Measurements from ENCODE around the gene SIDT2.

SIDT2 gene

GRCh38 chr11:117219455-117219854 lies 40.9 kb downstream of the SIDT2 start:
- TF ChIP-seq ZFX (IDR thresholded peaks at IDR 0.05) (no peak), CTCF (conservative IDR thresholded peaks at IDR 0.05) (no peak)

DNA sequence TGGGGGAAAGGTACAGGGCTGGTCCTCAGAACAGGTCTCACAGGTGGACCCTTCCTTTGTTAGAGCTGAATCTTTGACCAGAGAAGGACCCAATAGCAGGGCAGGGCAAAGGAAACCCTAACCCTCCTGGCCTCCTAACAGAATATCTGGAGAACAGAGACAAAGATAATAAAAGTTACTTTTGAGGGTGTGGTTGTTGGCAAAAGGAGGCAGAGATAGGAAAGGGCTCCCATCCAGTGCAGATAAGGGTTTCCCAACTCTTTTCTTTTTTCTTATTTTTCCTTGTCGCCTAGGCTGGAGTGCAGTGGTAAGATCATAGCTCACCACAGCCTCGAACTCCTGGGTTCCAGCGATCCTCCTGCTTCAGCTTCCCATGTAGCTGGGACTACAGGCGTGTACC lies 41.5 kb downstream of the SIDT2 start:
- H3K27ac ChIP-seq: peak overlapping the region; percentile 91
- TF ChIP-seq ZFX (IDR thresholded peaks at IDR 0.05): no peak
- TF ChIP-seq CTCF (conservative IDR thresholded peaks at IDR 0.05): no peak

More at GRCh38 chr11:117219455-117219854, 40.9 kb downstream of the SIDT2 start:
- H3K27ac ChIP-seq: no peak overlapping the region

DNA sequence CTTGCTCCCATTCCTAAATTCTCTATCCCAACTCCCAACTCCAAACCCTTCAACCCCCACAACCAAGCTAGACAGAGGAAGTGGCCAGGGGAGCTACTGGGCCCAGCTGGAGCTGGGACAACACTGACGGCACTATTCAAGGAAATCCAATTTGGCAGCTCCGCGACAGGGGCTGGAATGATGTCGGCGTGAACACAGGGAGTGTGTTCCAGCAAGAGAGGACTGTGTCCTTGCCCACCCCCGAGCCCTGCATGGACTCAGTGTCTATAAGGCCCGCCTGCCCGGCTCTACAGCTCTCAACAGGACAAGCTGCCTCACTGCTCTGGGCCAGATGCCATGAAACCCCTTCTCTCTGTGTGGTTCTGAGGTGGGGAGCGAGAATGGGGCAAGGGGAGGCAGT lies 42.0 kb downstream of the SIDT2 start:
- H3K27ac ChIP-seq: peak overlapping the region; percentile 91
- no peak for TF ChIP-seq ZFX (IDR thresholded peaks at IDR 0.05)
- TF ChIP-seq CTCF (conservative IDR thresholded peaks at IDR 0.05): no peak

- H3K27ac ChIP-seq: peak overlapping the region; percentile 91
- TF ChIP-seq ZFX (IDR thresholded peaks at IDR 0.05): no peak
- TF ChIP-seq CTCF (conservative IDR thresholded peaks at IDR 0.05): no peak
Observed at GRCh38 chr11:117220999-117221774, 42.6 kb downstream of the SIDT2 start.

DNA sequence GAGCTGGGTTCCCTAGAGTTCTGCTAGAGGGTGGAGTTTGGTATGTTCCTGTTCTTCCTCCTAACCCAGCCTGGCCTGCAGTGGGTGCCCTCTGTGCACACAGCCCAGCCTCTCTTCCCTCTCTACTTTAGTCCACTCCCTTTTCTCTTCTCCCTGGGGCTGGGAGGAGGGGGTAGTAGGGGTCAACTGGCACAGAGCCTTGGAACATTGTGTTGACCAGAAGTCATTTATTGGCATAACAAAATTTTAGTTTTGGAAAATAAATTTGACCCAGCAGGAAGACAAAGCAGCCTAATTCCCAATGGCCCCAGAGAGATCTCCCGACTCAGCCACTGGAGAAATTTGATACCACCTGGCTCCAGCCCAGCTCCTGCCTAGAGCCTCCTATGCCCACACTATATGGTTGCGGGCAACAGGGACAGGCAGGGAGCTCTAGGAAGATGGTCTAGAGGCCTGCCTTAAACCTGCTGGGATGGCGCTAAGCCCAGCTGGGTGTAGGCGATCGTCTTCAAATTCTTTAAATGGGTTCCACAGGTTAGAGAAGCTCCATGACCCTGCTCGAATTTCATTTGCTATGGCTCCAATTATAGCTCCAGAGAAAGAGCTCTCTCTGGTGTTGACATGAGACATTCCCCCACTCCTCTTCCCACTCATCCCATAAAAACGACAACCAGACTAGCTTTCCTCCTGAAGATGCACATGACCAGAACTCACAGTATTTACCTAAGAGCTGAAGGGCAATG lies 43.4 kb downstream of the SIDT2 start:
- TF ChIP-seq CTCF (conservative IDR thresholded peaks at IDR 0.05) (peak; percentile 26; the same call in 1 of the 2 replicates), ZFX (IDR thresholded peaks at IDR 0.05) (no peak)
- H3K27ac ChIP-seq: peak overlapping the region; percentile 91

DNA sequence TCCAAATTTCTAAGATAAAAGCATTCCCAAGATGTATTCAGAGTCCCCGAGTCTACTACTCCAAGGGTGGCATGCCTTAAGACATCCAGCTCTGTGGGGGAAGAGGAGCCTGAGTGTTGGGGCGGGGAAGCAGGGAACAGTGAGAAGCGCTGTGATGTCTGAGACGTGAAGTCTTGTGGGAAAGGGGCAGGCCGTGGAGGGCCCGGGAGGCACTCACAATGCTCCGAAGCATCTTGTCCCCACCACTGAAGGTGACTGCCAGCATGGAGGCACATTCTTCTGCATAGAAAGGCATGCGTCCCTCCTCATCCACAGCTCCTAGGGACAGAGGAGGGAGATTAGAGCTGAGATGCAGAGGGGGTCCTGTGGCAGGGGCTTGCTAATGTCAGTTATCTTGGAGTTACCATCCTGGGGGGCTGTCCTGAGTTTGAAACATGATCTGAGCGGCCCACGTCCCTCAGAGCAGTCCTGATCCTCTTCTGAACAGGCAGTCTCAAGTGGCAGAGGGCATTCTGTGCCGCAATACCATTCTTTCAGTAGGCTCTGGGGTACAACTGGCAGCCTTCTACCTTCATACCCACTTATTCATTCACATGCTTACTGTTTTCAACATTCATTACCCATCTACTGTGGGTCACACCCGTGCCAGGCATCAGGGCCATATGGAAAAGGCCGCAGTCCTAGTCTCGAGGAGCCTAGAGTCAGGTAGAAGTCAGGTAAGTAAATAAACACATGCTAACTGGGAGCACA lies 44.6 kb downstream of the SIDT2 start:
- no peak for TF ChIP-seq ZFX (IDR thresholded peaks at IDR 0.05)
- no peak for TF ChIP-seq CTCF (conservative IDR thresholded peaks at IDR 0.05)
- H3K27ac ChIP-seq: peak overlapping the region; percentile 91
